ENCODE measurements around the gene SFSWAP.
A peak's percentile ranks its signal among the peaks of the same experiment; 100 is the strongest.
"Not testable (repeated sequence)": the region's sequence is repeated elsewhere in the genome, so short reads cannot be mapped to it uniquely, and the experiment has no call there.

The SFSWAP gene

DNA sequence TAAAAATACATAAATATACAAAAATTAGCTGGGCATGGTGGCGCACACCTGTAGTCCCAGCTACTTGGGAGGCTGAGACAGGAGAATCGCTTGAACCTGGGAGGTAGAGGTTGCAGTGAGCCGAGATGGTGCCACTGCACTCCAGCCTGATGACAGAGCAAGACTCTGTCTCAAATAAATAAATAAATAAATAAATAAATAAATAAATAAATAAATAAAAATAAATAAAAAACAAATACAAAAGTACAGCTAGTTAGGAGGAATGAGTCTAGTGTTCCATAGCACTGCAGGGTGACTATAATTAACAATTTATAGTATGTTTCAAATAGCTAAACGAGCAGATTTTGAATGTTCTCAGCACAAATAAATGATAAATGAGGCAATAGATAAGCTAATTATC lies 4.2 kb upstream of the SFSWAP start:
- H3K36me3 Mint-ChIP-seq (ENCODE audit: low read depth); H3K27ac Mint-ChIP-seq; H3K4me3 Mint-ChIP-seq: not testable (repeated sequence)
- Mint-ChIP-seq H3K27me3 (peaks cover 13% of the 10 kb centered on the region), H3K4me1 (ENCODE audit: low read depth) (peaks cover 17% of the 10 kb centered on the region), H3K9me3 (peaks cover 11% of the 10 kb centered on the region)

DNA sequence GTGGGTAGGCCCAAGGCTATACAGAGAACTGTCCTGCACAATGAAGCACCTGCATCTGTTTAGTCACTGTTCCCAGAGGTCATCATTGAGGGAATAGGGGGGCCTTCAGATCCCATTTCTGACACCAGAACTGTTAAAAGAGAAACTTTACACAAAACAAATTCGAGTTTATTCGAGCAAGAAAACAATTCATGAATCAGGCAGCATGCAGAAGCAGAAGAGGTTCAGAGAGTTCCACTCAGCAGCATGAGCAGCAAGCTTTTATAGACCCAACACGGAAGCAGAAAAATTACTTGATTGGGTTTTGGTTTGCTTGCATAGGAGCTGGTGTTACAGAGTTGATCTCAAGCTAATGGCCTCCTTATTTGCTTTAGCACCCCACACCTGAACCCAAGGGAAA lies 1.7 kb upstream of the SFSWAP start:
- Mint-ChIP-seq H3K27me3 (peaks cover 8% of the 10 kb centered on the region), H3K27ac (peak overlapping the region; percentile 99), H3K36me3 (ENCODE audit: low read depth) (peaks cover 18% of the 10 kb centered on the region), H3K4me3 (peak overlapping the region; percentile 98), H3K9me3 (peaks cover 11% of the 10 kb centered on the region), H3K4me1 (ENCODE audit: low read depth) (peaks cover 35% of the 10 kb centered on the region)

DNA sequence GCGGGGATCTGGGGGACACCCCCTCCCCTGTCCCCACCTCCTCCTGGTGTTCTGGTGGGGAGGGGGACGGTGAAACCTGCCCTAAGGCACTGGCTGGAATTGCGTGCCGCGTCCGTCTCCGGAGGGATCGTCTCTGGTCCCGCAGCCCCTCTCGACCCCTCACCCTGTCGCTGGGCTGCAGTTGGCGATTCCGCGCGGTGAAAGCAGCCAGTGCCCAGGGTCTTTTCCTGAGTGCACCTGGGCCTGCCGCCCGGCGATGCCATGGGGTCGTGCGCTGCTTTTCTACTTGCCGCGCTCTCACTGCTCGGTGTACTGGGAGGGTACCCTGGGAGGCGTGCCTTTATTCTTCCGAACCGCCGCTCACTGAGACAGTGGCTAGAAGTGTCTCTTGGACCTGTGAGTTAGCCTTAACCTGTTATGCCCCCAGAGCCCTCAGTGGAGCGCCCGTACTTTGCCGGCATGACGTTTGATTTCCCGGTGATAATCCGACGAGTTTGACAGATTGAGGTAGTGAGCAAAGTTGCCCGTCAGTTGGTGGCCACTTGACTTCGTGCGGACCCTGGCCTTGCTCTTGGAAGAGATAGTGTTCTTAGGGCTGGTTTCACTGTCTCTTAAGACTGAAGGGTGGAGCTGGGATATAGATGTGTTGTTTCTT lies 788 bp downstream of the SFSWAP start:
- Mint-ChIP-seq H3K4me3 (peak overlapping the region; percentile 98), H3K9me3 (no peaks in the 10 kb centered on the region), H3K36me3 (ENCODE audit: low read depth) (peaks cover 40% of the 10 kb centered on the region), H3K27me3 (no peaks in the 10 kb centered on the region), H3K27ac (peak overlapping the region; percentile 99), H3K4me1 (ENCODE audit: low read depth) (peaks cover 35% of the 10 kb centered on the region)

DNA sequence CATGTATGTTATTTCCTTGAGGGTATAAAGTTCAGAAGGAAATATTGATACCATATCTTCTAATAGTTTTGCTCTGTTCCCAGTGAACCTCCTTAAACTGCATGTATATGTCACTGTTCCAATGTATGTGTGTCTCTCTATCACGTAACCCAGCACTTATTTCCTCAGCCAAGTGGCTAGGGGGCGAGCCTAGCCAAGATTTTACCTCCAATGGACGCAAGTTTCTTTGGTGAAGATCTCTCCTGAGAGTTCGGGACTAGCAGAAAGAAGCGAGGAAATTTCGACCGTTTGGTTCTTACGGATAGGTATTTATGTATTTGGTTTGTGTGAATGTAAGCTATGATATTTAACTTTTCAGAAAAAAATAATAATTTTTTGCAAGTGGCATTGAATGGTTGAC lies 2.5 kb downstream of the SFSWAP start:
- no peak overlapping the region for H3K27ac Mint-ChIP-seq
- peaks cover 35% of the 10 kb centered on the region for H3K4me1 Mint-ChIP-seq (ENCODE audit: low read depth)
- no peaks in the 10 kb centered on the region for H3K9me3 Mint-ChIP-seq
- peak overlapping the region; percentile 98 for H3K4me3 Mint-ChIP-seq
- H3K27me3 Mint-ChIP-seq: no peaks in the 10 kb centered on the region
- peaks cover 52% of the 10 kb centered on the region for H3K36me3 Mint-ChIP-seq (ENCODE audit: low read depth)

GRCh38 chr12:131714759-131715158 lies 3.9 kb downstream of the SFSWAP start:
- no peaks in the 10 kb centered on the region for H3K9me3 Mint-ChIP-seq
- H3K27me3 Mint-ChIP-seq: no peaks in the 10 kb centered on the region
- peaks cover 63% of the 10 kb centered on the region for H3K36me3 Mint-ChIP-seq (ENCODE audit: low read depth)
- H3K4me3 Mint-ChIP-seq: no peak overlapping the region
- peaks cover 30% of the 10 kb centered on the region for H3K4me1 Mint-ChIP-seq (ENCODE audit: low read depth)
- H3K27ac Mint-ChIP-seq: no peak overlapping the region

DNA sequence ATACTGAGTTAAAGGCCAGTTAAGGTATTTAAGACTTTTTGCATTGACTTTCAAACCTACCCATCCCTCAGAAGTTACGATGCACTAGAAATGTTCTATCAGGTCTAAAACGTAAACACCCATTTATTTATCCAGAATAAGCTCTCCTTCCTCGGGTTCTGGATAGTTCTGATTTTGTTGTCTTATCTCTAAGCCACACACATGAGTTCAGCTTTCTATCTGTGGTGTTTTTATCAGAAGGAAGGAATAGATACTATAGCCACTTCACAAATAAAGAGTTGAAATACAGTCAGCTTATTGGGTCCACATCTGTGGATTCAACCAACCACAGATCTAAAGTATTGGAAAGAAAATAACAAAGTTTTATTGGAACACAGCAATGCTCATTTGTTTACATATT lies 5.4 kb downstream of the SFSWAP start:
- peaks cover 19% of the 10 kb centered on the region for H3K4me1 Mint-ChIP-seq (ENCODE audit: low read depth)
- peaks cover 75% of the 10 kb centered on the region for H3K36me3 Mint-ChIP-seq (ENCODE audit: low read depth)
- H3K27ac Mint-ChIP-seq: no peak overlapping the region
- no peak overlapping the region for H3K4me3 Mint-ChIP-seq
- H3K9me3 Mint-ChIP-seq: no peaks in the 10 kb centered on the region
- no peaks in the 10 kb centered on the region for H3K27me3 Mint-ChIP-seq

DNA sequence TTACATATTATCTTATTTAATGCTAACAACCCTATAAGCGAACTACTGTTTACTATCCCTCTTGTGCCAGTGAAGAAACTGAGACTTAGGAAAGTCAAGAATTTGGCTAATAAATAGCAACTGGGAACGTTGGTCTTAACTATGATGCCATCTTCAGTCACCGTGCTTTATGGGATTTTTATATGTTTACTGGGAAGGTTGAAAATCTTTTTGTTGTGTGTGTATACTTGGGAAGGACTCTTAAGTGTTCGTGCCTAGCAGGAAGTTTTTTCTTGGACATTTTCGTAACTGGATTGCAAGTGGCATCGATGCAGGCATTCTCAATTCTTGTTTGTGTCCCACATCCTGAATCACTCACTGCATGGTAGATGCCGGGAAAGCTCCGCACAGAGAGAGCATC lies 9.4 kb downstream of the SFSWAP start:
- peaks cover 8% of the 10 kb centered on the region for H3K4me1 Mint-ChIP-seq (ENCODE audit: low read depth)
- no peaks in the 10 kb centered on the region for H3K27me3 Mint-ChIP-seq
- no peak overlapping the region for H3K4me3 Mint-ChIP-seq
- H3K9me3 Mint-ChIP-seq: no peaks in the 10 kb centered on the region
- no peak overlapping the region for H3K27ac Mint-ChIP-seq
- peaks cover 74% of the 10 kb centered on the region for H3K36me3 Mint-ChIP-seq (ENCODE audit: low read depth)

GRCh38 chr12:131720921-131721320 lies 10.0 kb downstream of the SFSWAP start:
- H3K4me3 Mint-ChIP-seq: no peak overlapping the region
- H3K27me3 Mint-ChIP-seq: no peaks in the 10 kb centered on the region
- H3K4me1 Mint-ChIP-seq (ENCODE audit: low read depth): peaks cover 8% of the 10 kb centered on the region
- no peaks in the 10 kb centered on the region for H3K9me3 Mint-ChIP-seq
- H3K27ac Mint-ChIP-seq: peak overlapping the region; percentile 66
- peaks cover 75% of the 10 kb centered on the region for H3K36me3 Mint-ChIP-seq (ENCODE audit: low read depth)

DNA sequence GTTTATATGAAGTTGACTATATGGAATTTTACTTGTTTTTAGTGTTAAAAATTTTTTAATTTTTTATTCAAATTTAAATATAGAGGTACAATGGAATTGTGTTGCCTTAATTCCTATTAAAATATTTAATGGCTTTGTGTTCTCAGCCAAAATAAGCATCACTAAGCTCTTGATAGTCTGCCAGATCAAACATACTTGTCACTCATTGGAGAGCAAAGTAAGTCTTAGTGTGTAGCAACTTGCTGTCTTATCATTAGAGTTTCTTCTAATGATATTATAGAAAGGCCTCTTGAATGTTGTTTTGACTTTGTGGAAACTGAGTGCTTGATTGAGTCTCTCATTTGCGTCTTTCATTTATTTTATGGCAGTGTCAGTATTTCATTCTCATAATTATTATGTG lies 10.7 kb downstream of the SFSWAP start:
- Mint-ChIP-seq H3K27me3 (no peaks in the 10 kb centered on the region), H3K9me3 (no peaks in the 10 kb centered on the region), H3K36me3 (ENCODE audit: low read depth) (peaks cover 75% of the 10 kb centered on the region), H3K4me3 (no peak overlapping the region), H3K27ac (no peak overlapping the region), H3K4me1 (ENCODE audit: low read depth) (peaks cover 8% of the 10 kb centered on the region)

DNA sequence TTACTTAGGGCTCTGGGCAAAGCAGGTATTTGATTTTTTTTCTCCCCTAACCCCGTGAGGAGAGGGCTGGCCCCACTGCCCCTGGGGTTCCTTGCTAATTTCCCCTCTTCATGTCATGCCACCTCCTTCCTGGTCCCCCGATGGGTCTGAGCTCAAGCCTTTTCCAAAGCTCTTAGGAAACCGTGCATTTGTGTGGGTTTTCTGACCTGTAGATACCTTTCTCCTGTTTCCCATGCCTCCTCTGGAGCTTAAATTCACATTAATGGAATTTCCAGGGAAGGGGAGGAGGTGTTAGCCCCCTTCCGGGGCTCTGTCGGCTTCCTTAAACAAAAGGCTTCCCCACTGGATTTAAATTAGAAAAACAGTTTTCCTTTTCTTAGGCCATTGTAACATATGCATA lies 12.6 kb downstream of the SFSWAP start:
- Mint-ChIP-seq H3K36me3 (ENCODE audit: low read depth) (peaks cover 75% of the 10 kb centered on the region), H3K4me1 (ENCODE audit: low read depth) (peaks cover 8% of the 10 kb centered on the region), H3K27me3 (no peaks in the 10 kb centered on the region), H3K4me3 (no peak overlapping the region), H3K9me3 (no peaks in the 10 kb centered on the region), H3K27ac (no peak overlapping the region)

- no peak overlapping the region for H3K27ac Mint-ChIP-seq
- no peaks in the 10 kb centered on the region for H3K9me3 Mint-ChIP-seq
- H3K4me3 Mint-ChIP-seq: no peak overlapping the region
- H3K36me3 Mint-ChIP-seq (ENCODE audit: low read depth): peaks cover 75% of the 10 kb centered on the region
- no peaks in the 10 kb centered on the region for H3K27me3 Mint-ChIP-seq
- peaks cover 8% of the 10 kb centered on the region for H3K4me1 Mint-ChIP-seq (ENCODE audit: low read depth)
Observed at GRCh38 chr12:131724534-131724933, 13.6 kb downstream of the SFSWAP start.

DNA sequence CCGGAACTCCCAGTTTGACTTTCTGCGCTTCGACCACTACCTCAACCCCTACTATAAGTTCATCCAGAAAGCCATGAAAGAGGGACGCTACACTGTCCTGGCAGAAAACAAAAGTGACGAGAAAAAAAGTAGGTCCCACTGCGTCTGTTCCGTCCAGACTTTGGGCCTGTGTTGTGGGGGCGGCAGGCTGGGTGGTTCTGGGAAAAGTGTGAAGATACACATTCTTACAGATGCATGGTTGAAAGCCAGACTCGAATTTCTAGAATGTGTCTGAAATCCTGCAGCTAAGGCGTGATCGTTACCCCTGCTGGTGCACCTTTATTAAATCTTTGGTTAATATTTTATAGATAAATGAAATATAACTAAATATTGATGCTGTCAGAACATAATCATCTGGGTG lies 14.6 kb downstream of the SFSWAP start:
- H3K4me1 Mint-ChIP-seq (ENCODE audit: low read depth): peaks cover 8% of the 10 kb centered on the region

DNA sequence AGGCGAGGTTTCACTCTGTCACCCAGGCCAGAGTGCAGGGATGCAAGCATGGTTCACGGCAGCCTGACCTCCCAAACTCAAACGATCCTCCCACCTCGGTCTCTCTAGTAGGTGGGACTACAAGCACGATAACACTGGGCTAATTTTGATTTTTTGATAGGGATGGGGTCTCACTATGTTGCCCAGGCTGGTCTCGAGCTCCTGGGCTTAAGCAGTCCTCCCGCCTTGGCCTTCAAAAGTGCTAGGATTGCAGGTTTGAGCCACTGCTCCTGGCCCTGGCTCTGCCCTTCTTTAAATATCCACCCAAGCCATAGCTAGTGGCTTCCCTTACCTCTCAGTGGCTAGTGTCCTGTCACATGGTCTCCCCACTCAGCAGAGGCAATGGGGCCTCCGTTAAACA lies 17.8 kb downstream of the SFSWAP start:
- H3K27me3 Mint-ChIP-seq: no peaks in the 10 kb centered on the region
- H3K27ac Mint-ChIP-seq: no peak overlapping the region
- peaks cover 80% of the 10 kb centered on the region for H3K36me3 Mint-ChIP-seq (ENCODE audit: low read depth)
- H3K9me3 Mint-ChIP-seq: no peaks in the 10 kb centered on the region
- H3K4me1 Mint-ChIP-seq (ENCODE audit: low read depth): no peaks in the 10 kb centered on the region
- no peak overlapping the region for H3K4me3 Mint-ChIP-seq

More for the DNA sequence above, 14.6 kb downstream of the SFSWAP start:
- H3K9me3 Mint-ChIP-seq: no peaks in the 10 kb centered on the region
- no peaks in the 10 kb centered on the region for H3K27me3 Mint-ChIP-seq
- H3K27ac Mint-ChIP-seq: no peak overlapping the region
- peaks cover 75% of the 10 kb centered on the region for H3K36me3 Mint-ChIP-seq (ENCODE audit: low read depth)
- H3K4me3 Mint-ChIP-seq: no peak overlapping the region

GRCh38 chr12:131729254-131729955 lies 18.5 kb downstream of the SFSWAP start:
- no peaks in the 10 kb centered on the region for H3K27me3 Mint-ChIP-seq
- no peaks in the 10 kb centered on the region for H3K4me1 Mint-ChIP-seq (ENCODE audit: low read depth)
- no peak overlapping the region for H3K4me3 Mint-ChIP-seq
- H3K9me3 Mint-ChIP-seq: no peaks in the 10 kb centered on the region
- no peak overlapping the region for H3K27ac Mint-ChIP-seq
- H3K36me3 Mint-ChIP-seq (ENCODE audit: low read depth): peaks cover 84% of the 10 kb centered on the region

DNA sequence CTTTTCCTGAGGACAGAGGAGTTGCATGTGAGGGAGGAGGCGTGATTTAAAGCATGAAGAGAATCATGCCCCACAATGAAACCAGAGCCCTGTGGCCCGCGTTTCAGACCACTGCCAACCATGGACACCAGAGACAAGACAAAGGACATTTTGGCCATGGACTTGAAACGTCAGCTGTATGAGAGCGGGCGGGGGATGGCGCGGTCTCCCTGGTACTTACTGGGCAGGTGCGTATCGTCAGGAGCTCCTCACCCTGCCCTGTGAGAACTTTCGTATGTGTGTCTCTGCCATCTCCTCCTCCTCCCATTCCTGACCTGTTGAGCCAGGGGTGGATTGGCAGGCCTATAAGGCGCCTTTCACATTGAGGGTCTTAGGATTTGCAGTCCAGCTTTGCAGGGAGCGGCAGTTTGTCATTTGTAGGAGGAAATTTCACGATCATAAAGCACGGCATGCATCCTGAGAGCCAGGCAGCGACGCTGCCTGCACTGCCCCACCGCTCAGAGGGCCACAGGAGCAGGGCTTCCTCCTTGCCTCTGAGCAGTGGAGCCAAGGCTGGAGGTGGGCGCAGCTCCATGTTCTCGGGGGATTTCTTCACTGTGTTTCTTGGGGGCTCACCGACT lies 22.2 kb downstream of the SFSWAP start:
- Mint-ChIP-seq H3K9me3 (no peaks in the 10 kb centered on the region), H3K27ac (no peak overlapping the region), H3K4me1 (ENCODE audit: low read depth) (no peaks in the 10 kb centered on the region), H3K27me3 (no peaks in the 10 kb centered on the region), H3K36me3 (ENCODE audit: low read depth) (peaks cover 67% of the 10 kb centered on the region), H3K4me3 (no peak overlapping the region)

Measured in stimulated activated naive CD8-positive, alpha-beta T cell treated with anti-CD3 and anti-CD28 coated beads, Interleukin-15, Interleukin-2, amounts not matched to agents 100 ng/mL and 50 ng/mL, for 24 hours (primary cell).